ENCODE data around the gene C11orf68. TPM values are rescaled to one million over a fixed set of nuclear protein-coding genes. Genes with fewer than 3 reads are reported as not detected.

Gene C11orf68
- total RNA-seq, 2 donors from 2014 or later, result 29.9 to 31.8 TPM

GRCh38 chr11:65946655-65947054 lies 27.8 kb upstream of the C11orf68 start:
- intact Hi-C loops (cut with DNase I), result no loop called here
- ATAC-seq (no peak), DNase-seq (no peak)

- intact Hi-C loops (cut with DNase I), result no loop called here
- DNase-seq (no peak), ATAC-seq (no peak)
These were observed 27.2 kb upstream of the C11orf68 start for GRCh38 chr11:65945941-65946558.

- no peak for DNase-seq
- no peak for ATAC-seq
- intact Hi-C loops (cut with DNase I), result no loop called here
These were observed 26.6 kb upstream of the C11orf68 start, which contains the start of gene TSGA10IP for GRCh38 chr11:65945430-65945911. TSGA10IP (plus strand) TSS chr11:65945480; CDS start chr11:65945676, 196 bp downstream.

- no peak for DNase-seq
- intact Hi-C loops (cut with DNase I), result no loop called here
- no peak for ATAC-seq
These were observed 25.9 kb upstream of the C11orf68 start for GRCh38 chr11:65944767-65945166.

- intact Hi-C loops (cut with DNase I), result no loop called here
- no peak for ATAC-seq
- DNase-seq, result no peak
These were observed 25.3 kb upstream of the C11orf68 start for GRCh38 chr11:65944191-65944590.

- no peak for ATAC-seq
- no peak for DNase-seq
- intact Hi-C loops (cut with DNase I), result no loop called here
These were observed 23.7 kb upstream of the C11orf68 start for GRCh38 chr11:65942531-65942930.

- intact Hi-C loops (cut with DNase I), result no loop called here
These were observed 23.0 kb upstream of the C11orf68 start for GRCh38 chr11:65941720-65942310.

GRCh38 chr11:65937766-65938165 lies 18.9 kb upstream of the C11orf68 start:
- intact Hi-C loops (cut with DNase I), result no loop called here
- DNase-seq, result no peak
- no peak for ATAC-seq

More at GRCh38 chr11:65941720-65942310, 23.0 kb upstream of the C11orf68 start:
- ATAC-seq (no peak), DNase-seq (no peak)

- ATAC-seq, result no peak
- no peak for DNase-seq
- intact Hi-C loops (cut with DNase I), result no loop called here
These were observed 15.2 kb upstream of the C11orf68 start for GRCh38 chr11:65934014-65934413.

- DNase-seq (no peak), ATAC-seq (no peak)
- intact Hi-C loops (cut with DNase I), result no loop called here
These were observed 13.7 kb upstream of the C11orf68 start for GRCh38 chr11:65932558-65932919.

GRCh38 chr11:65931773-65932557 lies 13.1 kb upstream of the C11orf68 start:
- DNase-seq, result no peak
- ATAC-seq, result no peak
- intact Hi-C loops (cut with DNase I), result no loop called here

- intact Hi-C loops (cut with DNase I), result no loop called here
- DNase-seq (no peak), ATAC-seq (no peak)
These were observed 9.8 kb upstream of the C11orf68 start for GRCh38 chr11:65928667-65929066.

- peak; percentile 24 to 39 for ATAC-seq
- no peak for DNase-seq
- intact Hi-C loops (cut with DNase I), result no loop called here
These were observed 9.1 kb upstream of the C11orf68 start for GRCh38 chr11:65927904-65928397.

GRCh38 chr11:65925397-65925796 lies 6.5 kb upstream of the C11orf68 start:
- no peak for ATAC-seq
- intact Hi-C loops (cut with DNase I), result no loop called here

GRCh38 chr11:65922565-65922964 lies 3.7 kb upstream of the C11orf68 start:
- ATAC-seq, result no peak
- intact Hi-C loops (cut with DNase I), result no loop called here

More at GRCh38 chr11:65925397-65925796, 6.5 kb upstream of the C11orf68 start:
- DNase-seq, result no peak

GRCh38 chr11:65921876-65922275 lies 3.0 kb upstream of the C11orf68 start:
- DNase-seq, result no peak
- no peak for ATAC-seq
- intact Hi-C loops (cut with DNase I), result no loop called here

More at GRCh38 chr11:65922565-65922964, 3.7 kb upstream of the C11orf68 start:
- DNase-seq, result no peak

GRCh38 chr11:65921033-65921555 lies 2.2 kb upstream of the C11orf68 start:
- ATAC-seq (no peak), DNase-seq (no peak)
- intact Hi-C loops (cut with DNase I), result no loop called here

- DNase-seq (no peak), ATAC-seq (no peak)
- intact Hi-C loops (cut with DNase I), result no loop called here
These were observed 1.5 kb upstream of the C11orf68 start for GRCh38 chr11:65920372-65920802.

- peak; percentile 29 to 44 for ATAC-seq
- intact Hi-C loops (cut with DNase I), result loop anchor here in 1 of 2 donors (5.0 kb wide), 1 partner anchor 43 kb away; the partner anchor contains the start of gene SART1
- peak; percentile 74 for DNase-seq
These were observed 910 bp upstream of the C11orf68 start for GRCh38 chr11:65919573-65920371.

Data from left cardiac atrium (tissue), 4 donors.